Retinal pigment epithelial cell (primary cell): ENCODE measurements around the gene C1R.

Experiments used
- DNase-seq: peaks from one replicate; pipeline ENCODE4 v3.0.0-alpha.2; 2010; ENCODE audit warnings: low read depth
- H3K4me3 ChIP-seq: 2 replicates; pipeline ENCODE4 v1.5.1; 2011; ENCODE audit warnings: mild to moderate bottlenecking, low read length, control low read depth, moderate library complexity
- TF ChIP-seq, protein P1 (sequence below): conservative IDR thresholded peaks from 2 replicates; pipeline ENCODE4 v1.5.1; 2011; ENCODE audit warnings: low read depth, low read length, control low read depth, inconsistent platforms

C1R gene

DNA sequence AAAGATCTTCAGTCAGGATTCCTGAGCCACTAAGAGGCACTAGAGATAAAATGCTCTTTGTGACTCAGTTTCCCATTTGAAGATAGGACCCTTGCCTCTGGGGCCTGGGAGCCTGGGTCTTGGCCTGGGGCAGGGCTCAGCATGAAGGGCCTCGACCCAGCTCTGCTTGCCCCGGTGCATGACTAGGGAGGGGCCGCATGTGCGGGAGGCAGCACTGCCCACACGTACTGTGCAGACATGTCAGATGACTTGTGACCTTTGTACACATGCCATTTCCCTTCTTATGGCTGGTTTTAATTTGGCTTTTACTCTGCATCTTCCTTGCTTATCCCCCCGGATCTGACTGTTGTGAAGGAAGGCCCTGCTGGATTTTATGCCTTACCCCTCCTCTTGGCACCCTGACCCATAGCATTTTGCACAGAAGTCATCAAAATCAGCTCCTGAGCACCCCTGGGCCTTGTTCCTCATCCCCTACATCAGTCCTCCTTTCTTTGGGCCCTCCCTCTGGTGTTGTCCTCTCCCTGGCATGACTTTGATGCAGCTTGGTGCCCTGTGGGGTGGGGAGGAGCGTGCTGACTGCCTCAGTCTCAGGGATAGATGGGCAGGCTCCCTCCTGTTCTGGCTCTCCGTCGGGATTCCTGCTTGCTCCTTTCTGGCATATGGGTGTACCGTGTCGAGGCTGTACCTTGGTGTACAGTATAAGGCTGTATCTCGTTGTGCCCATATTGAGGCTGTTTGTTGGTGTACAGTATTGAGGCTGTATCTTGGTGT lies 42.3 kb upstream of the C1R start:
- no peak for DNase-seq
- no peak overlapping the region for H3K4me3 ChIP-seq
- TF ChIP-seq, protein P1, sequence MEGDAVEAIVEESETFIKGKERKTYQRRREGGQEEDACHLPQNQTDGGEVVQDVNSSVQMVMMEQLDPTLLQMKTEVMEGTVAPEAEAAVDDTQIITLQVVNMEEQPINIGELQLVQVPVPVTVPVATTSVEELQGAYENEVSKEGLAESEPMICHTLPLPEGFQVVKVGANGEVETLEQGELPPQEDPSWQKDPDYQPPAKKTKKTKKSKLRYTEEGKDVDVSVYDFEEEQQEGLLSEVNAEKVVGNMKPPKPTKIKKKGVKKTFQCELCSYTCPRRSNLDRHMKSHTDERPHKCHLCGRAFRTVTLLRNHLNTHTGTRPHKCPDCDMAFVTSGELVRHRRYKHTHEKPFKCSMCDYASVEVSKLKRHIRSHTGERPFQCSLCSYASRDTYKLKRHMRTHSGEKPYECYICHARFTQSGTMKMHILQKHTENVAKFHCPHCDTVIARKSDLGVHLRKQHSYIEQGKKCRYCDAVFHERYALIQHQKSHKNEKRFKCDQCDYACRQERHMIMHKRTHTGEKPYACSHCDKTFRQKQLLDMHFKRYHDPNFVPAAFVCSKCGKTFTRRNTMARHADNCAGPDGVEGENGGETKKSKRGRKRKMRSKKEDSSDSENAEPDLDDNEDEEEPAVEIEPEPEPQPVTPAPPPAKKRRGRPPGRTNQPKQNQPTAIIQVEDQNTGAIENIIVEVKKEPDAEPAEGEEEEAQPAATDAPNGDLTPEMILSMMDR: no peak

DNA sequence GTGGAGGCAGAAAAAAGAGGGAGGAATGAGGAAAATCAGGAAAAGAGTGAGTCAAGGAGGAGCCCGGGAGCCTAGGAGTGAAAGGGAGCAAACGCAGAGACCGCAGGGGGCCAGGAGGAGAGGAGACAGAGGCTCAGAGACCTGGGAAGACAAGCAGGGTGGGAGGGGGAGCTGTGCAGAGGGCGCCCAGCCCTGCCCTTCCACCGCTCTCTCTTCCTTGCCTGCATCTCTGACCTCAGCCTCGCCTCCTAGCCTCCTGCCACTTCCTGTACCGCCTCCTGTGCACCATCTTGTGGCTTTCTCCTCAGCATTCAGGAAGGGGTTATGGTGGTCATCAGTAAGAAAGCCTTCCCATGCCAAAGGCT lies 39.2 kb upstream of the C1R start:
- no peak for DNase-seq

DNA sequence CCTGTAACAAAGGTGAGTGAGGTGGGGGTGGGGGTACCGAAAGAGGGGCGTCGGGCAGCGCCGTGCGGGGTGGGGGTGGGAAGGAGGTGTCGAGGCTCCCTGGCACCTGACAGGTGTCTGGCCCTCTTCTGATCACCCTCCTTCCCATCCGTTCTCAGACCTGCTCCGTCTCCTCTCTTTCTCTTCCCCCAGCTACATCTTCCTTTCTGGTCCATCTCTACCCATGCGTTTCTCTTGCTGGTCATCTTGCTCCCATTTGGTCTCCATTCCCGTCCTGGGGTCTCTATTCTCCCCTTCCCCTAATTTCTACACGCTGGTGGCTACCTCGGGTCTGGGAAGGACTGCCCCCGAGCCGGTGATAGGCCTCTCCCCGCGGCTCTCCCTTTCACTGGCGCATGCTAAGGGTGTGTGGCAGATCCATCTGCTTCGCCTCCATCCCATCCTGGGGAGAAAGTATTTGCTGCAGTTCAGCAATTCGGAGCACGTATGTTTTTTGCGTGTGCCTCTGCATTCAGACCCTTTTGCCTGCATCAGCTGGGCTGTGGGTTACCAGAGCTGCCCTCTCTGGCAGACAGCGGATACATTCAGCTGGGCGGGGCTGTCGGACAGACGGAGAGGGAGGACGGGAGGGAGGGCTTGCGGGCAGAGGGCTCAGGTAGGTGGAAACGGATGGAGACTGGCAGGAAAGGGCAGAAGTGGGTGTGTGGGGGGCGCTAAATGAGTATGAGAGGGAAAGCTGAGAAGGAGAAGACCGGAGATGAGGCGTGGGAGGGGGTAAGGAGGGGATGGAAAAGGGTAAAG lies 38.7 kb upstream of the C1R start:
- peak overlapping the region; percentile 90 for H3K4me3 ChIP-seq
- DNase-seq: no peak
- TF ChIP-seq, protein P1: peak; percentile 14

More for the DNA sequence above, 39.2 kb upstream of the C1R start:
- TF ChIP-seq, protein P1: no peak
- H3K4me3 ChIP-seq: peak overlapping the region; percentile 90

DNA sequence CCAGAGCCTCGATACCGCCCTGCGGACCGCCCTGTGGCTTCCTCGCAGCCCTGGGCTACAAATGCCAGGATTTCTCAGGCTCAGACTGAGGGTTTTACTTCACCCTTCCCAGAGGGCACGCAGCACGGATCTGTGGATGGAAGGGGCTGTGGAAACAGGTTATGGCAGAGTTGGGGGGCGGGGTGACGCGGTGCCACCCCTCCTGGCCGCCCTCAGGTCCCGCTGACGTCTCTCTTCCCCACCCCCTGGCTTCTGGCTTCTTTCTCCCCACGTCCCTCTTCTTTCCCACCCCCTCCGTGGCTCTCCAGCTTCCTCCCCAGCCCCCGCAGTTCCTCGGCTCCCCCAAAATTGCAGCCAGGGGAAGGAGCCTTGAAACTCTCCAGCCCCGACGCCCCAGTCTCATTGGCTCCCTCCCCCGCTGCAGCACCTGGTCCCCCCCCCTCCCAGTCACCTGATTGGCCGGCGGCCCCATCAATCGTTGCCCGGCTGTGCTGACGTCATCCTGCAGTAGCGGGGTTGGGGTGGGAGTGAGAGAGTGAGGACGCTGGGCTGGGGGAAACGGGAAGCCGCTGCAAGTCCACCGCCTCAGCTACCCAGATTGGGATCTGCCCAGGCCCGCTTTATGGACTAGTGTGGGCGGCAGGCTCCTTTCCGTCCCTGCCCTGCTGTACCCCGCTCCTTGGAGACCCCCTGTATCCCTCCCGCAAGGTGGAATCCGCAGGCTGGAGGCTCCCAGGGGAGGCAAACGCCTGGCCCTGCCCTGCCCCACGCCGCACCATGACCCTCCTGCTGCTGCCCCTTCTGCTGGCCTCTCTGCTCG lies 37.8 kb upstream of the C1R start, which contains the start of gene CLSTN3:
TSS of gene CLSTN3 (plus strand) at position 500 of the 820 bp plus-strand sequence. CDS start at position 778, 278 bp downstream.
- TF ChIP-seq, protein P1: no peak
- peak within 1 kb of the TSS; percentile 90 for H3K4me3 ChIP-seq
- DNase-seq: peak; percentile 36

DNA sequence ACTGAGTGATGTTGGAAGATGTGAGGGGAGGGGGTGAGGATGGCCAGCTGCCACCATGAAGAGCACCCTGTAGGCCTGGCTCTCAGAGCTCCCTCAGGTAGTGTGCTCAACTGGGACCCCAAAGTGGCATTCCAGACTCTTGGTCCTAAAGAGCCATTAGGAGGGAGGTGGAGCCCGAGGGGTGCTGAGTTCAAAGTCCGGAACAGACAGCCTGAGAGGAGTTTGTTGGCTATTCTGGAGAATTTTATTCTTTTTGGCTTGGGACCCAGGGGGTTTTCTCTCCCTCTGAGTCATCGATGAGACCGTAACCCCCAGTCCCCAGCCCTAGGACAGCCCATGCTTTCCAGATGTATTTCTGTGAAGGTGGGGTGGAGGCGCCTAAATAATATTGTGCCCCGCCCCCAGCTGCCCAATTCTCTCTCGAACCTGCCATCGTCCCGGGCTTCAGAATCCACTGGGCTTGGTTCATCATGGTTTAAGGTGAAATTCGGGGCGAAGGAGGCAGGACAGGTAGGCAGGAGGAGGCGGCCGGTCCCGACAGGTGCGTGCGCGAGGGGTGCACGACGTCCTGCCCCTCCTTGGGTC lies 37.1 kb upstream of the C1R start:
- no peak for DNase-seq
- H3K4me3 ChIP-seq: peak overlapping the region; percentile 90
- TF ChIP-seq, protein P1: no peak

DNA sequence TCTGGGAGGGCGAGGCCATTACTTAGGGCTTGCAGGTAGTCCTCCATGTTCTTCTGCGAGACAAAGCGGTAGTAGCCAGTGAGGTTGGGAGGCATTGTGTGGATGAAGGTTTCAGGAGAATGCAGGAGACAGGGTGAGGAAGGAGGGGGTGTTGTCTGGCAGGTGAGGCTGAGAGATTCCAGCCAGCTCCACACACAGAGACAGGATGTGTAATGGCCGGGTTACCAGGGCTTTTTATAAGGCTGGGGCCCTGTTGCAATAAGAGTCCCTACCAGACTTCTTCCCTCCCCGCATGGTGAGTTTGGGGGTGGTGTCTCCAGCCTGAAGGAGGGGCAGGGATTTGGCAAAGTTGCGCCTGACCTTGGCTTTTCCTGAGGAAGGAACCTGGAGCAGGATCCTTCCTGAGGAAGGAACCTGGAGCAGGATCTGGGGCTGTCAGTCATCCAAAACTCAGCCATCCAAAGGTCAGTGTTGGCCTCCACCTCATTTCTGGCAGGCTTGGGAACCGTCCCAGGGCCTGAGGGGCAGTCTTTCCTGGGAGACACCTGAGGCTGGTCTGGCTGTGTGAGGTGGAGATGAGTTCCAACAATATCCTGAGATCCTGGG lies 36.5 kb upstream of the C1R start, which contains the start of gene RBP5:
TSS of gene RBP5 (minus strand) at position 209 of the 606 bp plus-strand sequence. CDS start at position 95, 114 bp downstream.
- peak within 1 kb of the TSS; percentile 90 for H3K4me3 ChIP-seq
- no peak for DNase-seq
- TF ChIP-seq, protein P1: no peak
